CD4-positive, alpha-beta T cell (primary cell): ENCODE measurements around the gene SMYD3. TPM values are rescaled to one million over a fixed set of nuclear protein-coding genes. Genes with fewer than 3 reads are reported as not detected.

Experiments used
- ATAC-seq: fragments of 200-7000 bp; cut with Tn5 transposase; one replicate; pipeline ENCODE4 v1.10.0; 2022; ENCODE audit warnings: mild to moderate bottlenecking; ENCODE audit not compliant: poor library complexity
- CTCF ChIA-PET: fragments of 350-600 bp; sonication (Branson Sonifier 250); formaldehyde crosslinking; loops from one replicate; lab custom pipeline; 2021; ENCODE audit warnings: antibody characterized with exemption, inconsistent platforms; lab: Charles Lee
- POLR2A ChIA-PET: fragments of 350-600 bp; sonication (Branson Sonifier 250); formaldehyde crosslinking; loops from one replicate; lab custom pipeline; 2021; ENCODE audit warnings: antibody characterized with exemption, inconsistent platforms; lab: Charles Lee
- DNase-seq, 14 experiments: peaks; one replicate each; pipeline ENCODE4 v3.0.0-alpha.2; 2013 to 2020; ENCODE audit warnings: mixed read lengths in 2 of 14
- H3K27ac ChIP-seq, 2 donors: one replicate each; pipeline versions ENCODE4 v1.5.1 to v1.7.0; 2013; ENCODE audit warnings: low read length in 2 of 2, low read depth in 1 of 2, mild to moderate bottlenecking in 1 of 2
- H3K27me3 ChIP-seq, 2 experiments: 1 replicate in 1 of 2; 2 replicates in 1 of 2; pipeline versions ENCODE4 v1.6.1 to v1.7.0; 2013; ENCODE audit warnings: low read length in 2 of 2, control low read depth in 1 of 2, mild to moderate bottlenecking in 1 of 2, moderate library complexity in 1 of 2; ENCODE audit not compliant: insufficient read depth in 2 of 2, control insufficient read depth in 1 of 2
- H3K36me3 ChIP-seq: one replicate; pipeline ENCODE4 v1.6.1; 2013; ENCODE audit warnings: low read length, control low read depth; ENCODE audit not compliant: insufficient read depth
- H3K4me1 ChIP-seq: one replicate; pipeline ENCODE4 v1.6.1; 2013; ENCODE audit warnings: low read length, control low read depth; ENCODE audit not compliant: insufficient read depth
- H3K4me3 ChIP-seq: one replicate; pipeline ENCODE4 v1.5.1; 2013; ENCODE audit warnings: mild to moderate bottlenecking, low read length, moderate library complexity
- H3K9me3 ChIP-seq, 2 experiments: 1 replicate in 1 of 2; 2 replicates in 1 of 2; pipeline versions ENCODE4 v1.6.1 to v1.7.0; 2013; ENCODE audit warnings: low read length in 2 of 2, mild to moderate bottlenecking in 2 of 2, control low read depth in 1 of 2, moderate library complexity in 1 of 2; ENCODE audit not compliant: control insufficient read depth in 1 of 2, insufficient read depth in 1 of 2
- H3K27ac Mint-ChIP-seq: one replicate; pipeline ENCODE4 v1.8.0; 2020; ENCODE audit warnings: mixed read lengths
- H3K27me3 Mint-ChIP-seq: one replicate; pipeline ENCODE4 v1.8.0; 2021; ENCODE audit warnings: mixed read lengths
- H3K36me3 Mint-ChIP-seq: one replicate; pipeline ENCODE4 v1.8.0; 2021; ENCODE audit warnings: low read depth, mixed read lengths
- H3K4me1 Mint-ChIP-seq: one replicate; pipeline ENCODE4 v1.8.0; 2021; ENCODE audit warnings: low read depth, mixed read lengths
- H3K4me3 Mint-ChIP-seq: one replicate; pipeline ENCODE4 v1.8.0; 2020; ENCODE audit warnings: mild to moderate bottlenecking, mixed read lengths
- H3K9me3 Mint-ChIP-seq: one replicate; pipeline ENCODE4 v1.8.0; 2020; ENCODE audit warnings: mixed read lengths
- intact Hi-C, 2 experiments: fragments of 100-400 bp; cut with DNase I in 1 of 2; cut with micrococcal nuclease in 1 of 2; formaldehyde crosslinking; loops; one replicate each; pipeline versions ENCODE4 v1.15.1 to v1.9.0; 2023 to 2025; cut with DNase I, micrococcal nuclease
- total RNA-seq, 174 experiments: library from RNA in 2 of 174; stranded (reverse) in 2 of 174; gene quantifications; one replicate each; pipeline ENCODE4 v1.2.3 and lab custom pipeline; 2021 to 2026
- TF ChIP-seq, protein P1 (sequence below): fragments of 200-600 bp; IDR thresholded peaks from one replicate; pipeline ENCODE4 v1.8.0; 2022; ENCODE audit warnings: antibody characterized with exemption, mild to moderate bottlenecking

Gene SMYD3
- total RNA-seq, 2 experiments from 2014 or later: 18.8 to 19.6 TPM

- no peak for DNase-seq
- peaks cover 4% of the 10 kb centered on the region for H3K9me3 Mint-ChIP-seq
- Histone ChIP-seq H3K36me3 (no peaks in the 10 kb centered on the region), H3K4me3 (no peak overlapping the region), H3K4me1 (no peaks in the 10 kb centered on the region), H3K27ac (no peak overlapping the region), H3K9me3 (no peaks in the 10 kb centered on the region), H3K27me3 (no peaks in the 10 kb centered on the region)
- POLR2A ChIA-PET: no interaction called here
- no peaks in the 10 kb centered on the region for H3K27me3 Mint-ChIP-seq
- H3K27ac Mint-ChIP-seq: no peak overlapping the region
- peaks cover 54% of the 10 kb centered on the region for H3K36me3 Mint-ChIP-seq
- intact Hi-C loops: no loop called here
- H3K4me1 Mint-ChIP-seq: no peaks in the 10 kb centered on the region
- CTCF ChIA-PET: no interaction called here
- TF ChIP-seq, protein P1, sequence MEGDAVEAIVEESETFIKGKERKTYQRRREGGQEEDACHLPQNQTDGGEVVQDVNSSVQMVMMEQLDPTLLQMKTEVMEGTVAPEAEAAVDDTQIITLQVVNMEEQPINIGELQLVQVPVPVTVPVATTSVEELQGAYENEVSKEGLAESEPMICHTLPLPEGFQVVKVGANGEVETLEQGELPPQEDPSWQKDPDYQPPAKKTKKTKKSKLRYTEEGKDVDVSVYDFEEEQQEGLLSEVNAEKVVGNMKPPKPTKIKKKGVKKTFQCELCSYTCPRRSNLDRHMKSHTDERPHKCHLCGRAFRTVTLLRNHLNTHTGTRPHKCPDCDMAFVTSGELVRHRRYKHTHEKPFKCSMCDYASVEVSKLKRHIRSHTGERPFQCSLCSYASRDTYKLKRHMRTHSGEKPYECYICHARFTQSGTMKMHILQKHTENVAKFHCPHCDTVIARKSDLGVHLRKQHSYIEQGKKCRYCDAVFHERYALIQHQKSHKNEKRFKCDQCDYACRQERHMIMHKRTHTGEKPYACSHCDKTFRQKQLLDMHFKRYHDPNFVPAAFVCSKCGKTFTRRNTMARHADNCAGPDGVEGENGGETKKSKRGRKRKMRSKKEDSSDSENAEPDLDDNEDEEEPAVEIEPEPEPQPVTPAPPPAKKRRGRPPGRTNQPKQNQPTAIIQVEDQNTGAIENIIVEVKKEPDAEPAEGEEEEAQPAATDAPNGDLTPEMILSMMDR: no peak
- H3K4me3 Mint-ChIP-seq: no peak overlapping the region
- no peak for ATAC-seq
Observed at GRCh38 chr1:246267426-246267825, 239.7 kb downstream of the SMYD3 start.

DNA sequence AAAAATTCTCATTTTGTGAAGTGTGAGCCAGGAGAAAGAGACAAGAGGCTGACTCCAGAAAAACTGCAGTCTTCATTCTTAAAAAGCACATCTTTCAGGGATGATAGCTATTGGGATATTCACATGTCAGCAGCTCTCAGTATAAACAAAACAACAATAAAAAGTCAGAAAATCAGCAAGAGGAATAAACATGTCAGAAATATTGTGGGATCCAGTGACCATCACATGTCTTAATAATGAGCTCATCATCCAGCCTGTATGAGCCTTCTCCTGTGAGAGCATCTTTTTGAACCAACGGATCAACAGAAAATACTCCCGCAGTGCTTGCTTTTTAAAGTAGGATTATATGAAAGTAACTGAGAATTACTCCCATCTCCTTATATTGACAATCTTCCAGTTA, 241.6 kb downstream of the SMYD3 start:
- Mint-ChIP-seq H3K27me3 (no peaks in the 10 kb centered on the region), H3K36me3 (peaks cover 46% of the 10 kb centered on the region), H3K27ac (no peak overlapping the region), H3K9me3 (peaks cover 8% of the 10 kb centered on the region), H3K4me1 (no peaks in the 10 kb centered on the region), H3K4me3 (no peak overlapping the region)
- Histone ChIP-seq H3K4me1 (no peaks in the 10 kb centered on the region), H3K9me3 (peaks cover 0 to 2% of the 10 kb centered on the region in 2 experiments), H3K27ac (no peak overlapping the region), H3K4me3 (no peak overlapping the region), H3K27me3 (no peaks in the 10 kb centered on the region), H3K36me3 (no peaks in the 10 kb centered on the region)
- intact Hi-C loops: no loop called here
- CTCF ChIA-PET: no interaction called here
- TF ChIP-seq, protein P1: no peak
- DNase-seq (no peak), ATAC-seq (no peak)
- POLR2A ChIA-PET: no interaction called here

- CTCF ChIA-PET: no interaction called here
- TF ChIP-seq, protein P1: no peak
- peaks cover 9% of the 10 kb centered on the region for H3K9me3 Mint-ChIP-seq
Observed at GRCh38 chr1:246262281-246262680, 244.8 kb downstream of the SMYD3 start.

More at GRCh38 chr1:246262281-246262680, 244.8 kb downstream of the SMYD3 start:
- ATAC-seq (no peak), DNase-seq (no peak)
- intact Hi-C loops: no loop called here
- Histone ChIP-seq H3K9me3 (peaks cover 18 to 19% of the 10 kb centered on the region in 2 experiments), H3K36me3 (no peaks in the 10 kb centered on the region), H3K4me1 (no peaks in the 10 kb centered on the region), H3K4me3 (no peak overlapping the region), H3K27ac (no peak overlapping the region), H3K27me3 (no peaks in the 10 kb centered on the region)
- POLR2A ChIA-PET: no interaction called here
- H3K4me3 Mint-ChIP-seq: no peak overlapping the region
- no peaks in the 10 kb centered on the region for H3K27me3 Mint-ChIP-seq
- no peak overlapping the region for H3K27ac Mint-ChIP-seq
- no peaks in the 10 kb centered on the region for H3K4me1 Mint-ChIP-seq
- H3K36me3 Mint-ChIP-seq: peaks cover 58% of the 10 kb centered on the region
